Activated CD8-positive, alpha-beta memory T cell treated with anti-CD3 and anti-CD28 coated beads for 1 hour (primary cell): ENCODE results near the gene DAD1.
"Not testable (repeated sequence)": the region's sequence is repeated elsewhere in the genome, so short reads cannot be mapped to it uniquely, and the experiment has no call there.

ENCODE experiments used
- DNase-seq, 2 donors: peaks; one replicate each; pipeline ENCODE4 v3.0.0-alpha.2; 2020; ENCODE audit warnings: low read depth in 1 of 2; ENCODE audit errors: extremely low read depth in 1 of 2

The DAD1 gene

GRCh38 chr14:22569737-22570131 lies 19.3 kb downstream of the DAD1 start:
- no peak for DNase-seq

- DNase-seq: no peak
These were observed 19.8 kb downstream of the DAD1 start for GRCh38 chr14:22569106-22569736.

GRCh38 chr14:22567437-22567836 lies 21.6 kb downstream of the DAD1 start:
- no peak for DNase-seq

GRCh38 chr14:22566845-22567244 lies 22.2 kb downstream of the DAD1 start:
- DNase-seq: no peak

GRCh38 chr14:22566266-22566665 lies 22.8 kb downstream of the DAD1 start:
- not testable (repeated sequence) for DNase-seq

- DNase-seq: no peak
These were observed 23.6 kb downstream of the DAD1 start for GRCh38 chr14:22565391-22565945.

GRCh38 chr14:22564463-22564862 lies 24.6 kb downstream of the DAD1 start:
- DNase-seq: no peak

GRCh38 chr14:22563987-22564386 lies 25.0 kb downstream of the DAD1 start:
- no peak for DNase-seq

DNA sequence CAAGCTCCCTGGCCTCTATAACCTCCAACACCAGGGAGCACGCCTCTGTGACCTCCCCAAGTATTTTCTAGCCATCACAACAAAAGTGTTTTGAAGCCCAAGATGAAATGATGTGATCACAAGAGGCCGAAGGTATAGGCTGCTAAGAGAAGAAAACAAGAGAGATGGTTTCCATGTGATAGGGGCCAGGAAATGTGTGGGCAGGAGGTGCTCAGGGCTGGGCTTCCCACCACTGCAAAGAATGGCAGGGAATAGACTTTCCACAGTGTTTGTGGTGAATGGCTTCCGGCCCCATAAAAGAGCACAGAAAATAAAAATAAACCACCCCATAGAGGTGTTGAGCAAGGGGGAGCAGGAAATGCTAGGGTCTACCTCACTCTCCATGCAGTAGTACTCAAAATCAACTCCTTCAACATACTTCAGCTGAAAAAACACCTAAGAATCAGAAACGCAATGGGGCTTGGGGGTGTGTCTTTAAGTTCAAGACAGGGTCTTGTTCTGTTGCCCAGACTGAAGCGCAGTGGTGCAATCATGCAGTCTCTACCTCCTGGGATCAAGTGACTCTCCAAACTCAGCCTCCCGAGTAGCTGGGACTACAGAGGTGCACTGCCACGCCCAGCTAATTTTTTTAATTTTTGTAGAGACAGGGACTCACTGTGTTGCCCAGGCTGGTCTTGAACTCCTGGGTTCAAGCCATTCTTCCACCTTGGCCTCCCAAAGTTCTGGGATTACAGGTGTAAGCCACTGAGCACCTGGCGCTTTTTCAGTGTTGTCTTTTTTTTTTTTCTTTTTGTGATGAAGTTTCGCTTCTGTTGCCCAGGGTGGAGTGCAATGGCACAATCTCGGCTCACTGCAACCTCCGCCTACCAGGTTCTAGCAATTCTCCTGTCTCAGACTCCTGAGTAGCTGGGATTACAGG lies 27.1 kb downstream of the DAD1 start:
- peak; percentile 48 to 50 for DNase-seq

DNA sequence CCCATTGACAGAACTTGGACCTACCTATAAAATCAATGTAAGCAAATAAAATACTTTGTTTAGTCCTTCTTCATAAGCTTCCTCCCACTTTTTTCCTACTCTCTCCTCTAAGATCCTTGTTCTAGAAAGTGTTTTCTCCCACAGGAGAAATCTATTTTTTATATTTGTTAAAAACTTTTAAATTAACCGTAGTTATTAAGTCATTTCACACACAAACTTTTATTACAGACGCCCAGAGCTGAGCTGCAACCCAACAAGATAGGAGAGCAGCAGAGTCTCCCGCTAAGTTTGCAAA lies 27.7 kb downstream of the DAD1 start:
- DNase-seq: no peak

GRCh38 chr14:22560662-22561365 lies 28.2 kb downstream of the DAD1 start:
- no peak for DNase-seq

- DNase-seq: no peak
These were observed 30.0 kb downstream of the DAD1 start for GRCh38 chr14:22559041-22559440.

DNA sequence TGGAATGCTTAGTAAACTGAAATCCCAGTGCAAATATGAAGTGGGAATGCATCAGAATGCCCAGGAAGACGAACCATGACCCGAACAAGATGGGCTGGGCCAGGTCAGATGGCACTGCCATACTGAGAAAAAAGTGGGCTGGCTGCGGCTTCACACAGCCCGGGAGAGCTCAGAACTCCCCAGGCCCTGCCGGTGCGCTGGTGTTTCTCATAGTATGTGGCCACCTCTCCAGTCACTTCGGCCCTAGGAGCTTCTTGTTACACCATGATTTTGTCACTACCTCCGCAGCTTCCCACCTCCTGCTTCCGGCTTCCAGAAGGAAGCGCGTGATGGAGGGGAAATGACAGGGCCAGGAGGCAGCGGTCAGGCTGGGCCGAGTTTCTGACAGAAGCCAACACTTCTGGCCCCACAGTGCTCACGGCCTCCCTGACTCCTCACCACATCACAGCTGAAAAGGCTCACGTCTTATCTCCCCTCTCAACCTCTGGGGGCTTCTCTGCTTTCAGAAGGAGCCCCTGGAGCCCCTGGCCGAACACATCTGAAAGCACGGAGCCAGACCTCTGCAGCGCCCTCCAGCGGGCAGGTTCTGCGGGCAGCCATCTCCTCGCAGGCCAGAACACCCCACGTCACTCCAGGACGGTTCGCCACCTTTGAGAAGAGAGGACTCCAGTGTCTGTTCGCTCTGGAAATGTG lies 30.7 kb downstream of the DAD1 start:
- DNase-seq: peak in 1 of 2 donors; percentile 54

DNA sequence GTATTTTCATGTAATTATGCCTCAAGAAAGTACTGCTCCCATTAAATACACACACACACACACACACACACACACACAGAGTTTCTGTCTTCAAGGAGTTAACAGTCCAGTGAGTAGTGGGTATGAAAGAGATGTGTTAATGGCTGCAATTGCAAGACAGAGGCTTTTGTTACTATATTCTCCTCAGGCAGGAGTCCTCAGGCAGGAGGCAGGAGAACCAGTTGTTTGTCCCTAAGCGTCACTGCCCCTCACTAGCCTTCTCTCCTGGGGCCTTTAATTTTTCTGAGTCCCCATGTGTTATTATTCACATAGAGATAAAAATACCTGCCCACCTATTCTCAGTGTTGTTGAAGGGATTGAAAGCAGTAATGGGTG lies 31.2 kb downstream of the DAD1 start:
- DNase-seq: no peak

GRCh38 chr14:22556990-22557623 lies 31.9 kb downstream of the DAD1 start:
- peak; percentile 78 to 95 for DNase-seq

DNA sequence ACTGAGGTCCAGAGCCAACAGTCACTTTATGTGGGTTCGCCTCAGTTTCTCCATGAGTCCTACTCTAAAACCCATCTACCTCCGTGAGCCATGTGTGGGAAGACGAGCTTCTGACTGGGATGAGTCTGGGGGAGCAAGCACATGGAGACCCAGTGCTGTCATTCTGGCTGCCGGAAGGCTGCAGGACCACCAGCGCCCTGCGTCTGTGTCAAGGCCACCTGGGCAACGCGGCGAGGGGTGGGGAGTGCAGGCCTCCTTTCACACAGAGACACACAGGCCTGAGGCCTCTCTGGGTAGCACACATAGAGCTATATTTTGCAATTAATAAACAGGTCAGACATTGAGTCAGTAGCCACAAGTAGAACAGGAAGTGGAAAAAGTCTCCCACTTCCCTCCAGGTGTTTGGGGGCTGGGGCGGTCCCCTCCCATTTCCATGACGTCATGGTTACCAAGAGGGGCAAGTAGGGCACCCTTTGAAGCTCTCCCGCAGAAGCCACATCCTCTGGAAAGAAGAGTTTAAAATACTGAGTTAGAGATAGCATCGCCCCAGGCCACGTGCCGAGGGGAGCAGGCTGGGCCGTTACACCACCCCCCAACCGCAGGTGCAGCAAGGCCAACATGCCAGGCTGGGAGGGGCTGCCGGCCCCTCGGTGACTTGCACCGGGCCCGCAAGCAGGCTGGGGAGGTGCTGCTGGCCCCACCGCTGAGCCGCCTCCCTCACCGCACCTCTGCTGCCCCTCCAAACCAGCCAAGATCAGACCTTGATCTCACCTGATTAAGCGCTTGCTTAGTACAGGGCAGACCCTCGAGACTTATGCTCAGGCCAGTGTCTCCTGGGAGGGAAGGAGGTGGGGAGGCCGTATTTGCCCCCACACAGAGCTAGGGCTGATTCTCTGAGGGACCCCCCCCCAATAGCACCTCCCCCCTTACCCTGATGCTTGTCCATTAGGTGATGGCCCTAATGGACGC lies 32.7 kb downstream of the DAD1 start:
- DNase-seq: peak; percentile 91 to 96

- DNase-seq: no peak
These were observed 33.5 kb downstream of the DAD1 start for GRCh38 chr14:22555384-22556011.

DNA sequence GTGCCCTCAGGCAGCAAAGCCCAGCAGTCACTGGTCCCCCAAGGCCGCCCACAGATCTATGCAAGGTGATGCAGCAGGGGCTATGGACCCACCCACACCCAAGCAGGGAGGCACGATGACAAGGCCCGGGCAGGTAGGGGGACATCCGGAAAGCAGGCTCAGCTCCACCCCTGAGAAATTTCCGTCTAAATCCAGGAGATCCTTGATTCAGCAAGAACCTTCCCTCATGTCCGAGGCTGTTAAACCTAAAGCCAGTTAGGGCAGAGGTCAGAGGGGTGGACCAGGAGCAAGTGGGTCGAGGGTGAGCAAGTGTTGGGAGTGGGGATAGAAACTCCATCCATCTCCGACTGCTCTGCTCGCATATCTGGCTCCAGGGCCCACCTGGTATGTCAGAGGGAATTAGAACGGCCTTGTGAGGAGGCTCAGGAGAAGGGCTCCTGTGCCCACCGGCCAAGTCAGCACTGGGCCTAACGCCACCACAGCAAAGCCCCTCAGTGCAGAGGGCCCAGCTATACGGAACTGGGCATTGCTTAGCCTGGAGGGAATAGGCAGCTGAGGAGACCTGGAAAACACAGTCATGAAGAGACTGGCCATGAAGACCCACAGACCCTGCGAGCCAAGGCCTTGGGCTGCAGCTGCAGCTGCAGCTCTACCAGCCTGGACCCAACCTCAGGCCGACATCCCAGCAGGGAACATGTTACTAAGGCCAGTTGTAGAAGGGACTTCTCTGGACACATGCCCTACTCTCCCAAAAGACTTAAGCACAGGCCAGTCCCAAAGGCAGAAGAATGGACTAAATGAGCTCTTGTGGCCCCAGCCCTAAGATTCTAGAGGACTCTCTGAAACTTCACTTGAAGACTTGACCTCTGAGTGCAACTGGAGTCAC lies 34.3 kb downstream of the DAD1 start:
- no peak for DNase-seq
